ENCODE data around the gene SYNPO2L. TPM values are rescaled to one million over a fixed set of nuclear protein-coding genes. Genes with fewer than 3 reads are reported as not detected.
A peak's percentile ranks its signal among the peaks of the same experiment; 100 is the strongest.

SYNPO2L gene
- total and polyA plus RNA-seq, 9 of the 15 experiments (the other 6 are each of a cell fraction or from before 2014, with no cell fraction given), result 0.03 to 0.07 TPM; not detected in 7

GRCh38 chr10:73625004-73625883, 30.6 kb downstream of the SYNPO2L start (continued):
- TF ChIP-seq ZNF384 (IDR thresholded peaks at IDR 0.05; ENCODE audit: low read depth, low read length), result peak; percentile 50; the same call in 1 of the 2 replicates
- peak; percentile 93 for TF ChIP-seq NKRF (IDR thresholded peaks at IDR 0.05; ENCODE audit: borderline replicate concordance)
- TF ChIP-seq GATAD2A (IDR thresholded peaks at IDR 0.05), result peak; percentile 85
- TF ChIP-seq U2AF1 (optimal IDR thresholded peaks at IDR 0.05; ENCODE audit: low read depth, low read length), result no peak
- TF ChIP-seq, protein P1, sequence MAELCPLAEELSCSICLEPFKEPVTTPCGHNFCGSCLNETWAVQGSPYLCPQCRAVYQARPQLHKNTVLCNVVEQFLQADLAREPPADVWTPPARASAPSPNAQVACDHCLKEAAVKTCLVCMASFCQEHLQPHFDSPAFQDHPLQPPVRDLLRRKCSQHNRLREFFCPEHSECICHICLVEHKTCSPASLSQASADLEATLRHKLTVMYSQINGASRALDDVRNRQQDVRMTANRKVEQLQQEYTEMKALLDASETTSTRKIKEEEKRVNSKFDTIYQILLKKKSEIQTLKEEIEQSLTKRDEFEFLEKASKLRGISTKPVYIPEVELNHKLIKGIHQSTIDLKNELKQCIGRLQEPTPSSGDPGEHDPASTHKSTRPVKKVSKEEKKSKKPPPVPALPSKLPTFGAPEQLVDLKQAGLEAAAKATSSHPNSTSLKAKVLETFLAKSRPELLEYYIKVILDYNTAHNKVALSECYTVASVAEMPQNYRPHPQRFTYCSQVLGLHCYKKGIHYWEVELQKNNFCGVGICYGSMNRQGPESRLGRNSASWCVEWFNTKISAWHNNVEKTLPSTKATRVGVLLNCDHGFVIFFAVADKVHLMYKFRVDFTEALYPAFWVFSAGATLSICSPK (IDR thresholded peaks at IDR 0.05; ENCODE audit: borderline replicate concordance), result peak; percentile 64; the same call in 1 of the 2 replicates
- no peak for TF ChIP-seq ILK (tag; IDR thresholded peaks at IDR 0.05; ENCODE audit: borderline replicate concordance, low read depth)
- peak; percentile 85 for TF ChIP-seq ELF4 (CRISPR knock-in tag; IDR thresholded peaks at IDR 0.05)
- 0 out of 2 replicates have a peak, but pooled peaks have one; percentile 18 for TF ChIP-seq ZBTB43 (CRISPR knock-in tag; IDR thresholded peaks at IDR 0.05)
- no peak for TF ChIP-seq ZBTB8A (IDR thresholded peaks at IDR 0.05; ENCODE audit: partially characterized antibody)
- peak; percentile 37; the same call in 1 of the 2 replicates for TF ChIP-seq SMARCA4 (IDR thresholded peaks at IDR 0.05)
- peak; percentile 40; the same call in 1 of the 2 replicates for TF ChIP-seq MTA2 (IDR thresholded peaks at IDR 0.05; ENCODE audit: low read depth)
- peak; percentile 62 for TF ChIP-seq PRDM10 (IDR thresholded peaks at IDR 0.05; ENCODE audit: partially characterized antibody)
- TF ChIP-seq, protein P2, sequence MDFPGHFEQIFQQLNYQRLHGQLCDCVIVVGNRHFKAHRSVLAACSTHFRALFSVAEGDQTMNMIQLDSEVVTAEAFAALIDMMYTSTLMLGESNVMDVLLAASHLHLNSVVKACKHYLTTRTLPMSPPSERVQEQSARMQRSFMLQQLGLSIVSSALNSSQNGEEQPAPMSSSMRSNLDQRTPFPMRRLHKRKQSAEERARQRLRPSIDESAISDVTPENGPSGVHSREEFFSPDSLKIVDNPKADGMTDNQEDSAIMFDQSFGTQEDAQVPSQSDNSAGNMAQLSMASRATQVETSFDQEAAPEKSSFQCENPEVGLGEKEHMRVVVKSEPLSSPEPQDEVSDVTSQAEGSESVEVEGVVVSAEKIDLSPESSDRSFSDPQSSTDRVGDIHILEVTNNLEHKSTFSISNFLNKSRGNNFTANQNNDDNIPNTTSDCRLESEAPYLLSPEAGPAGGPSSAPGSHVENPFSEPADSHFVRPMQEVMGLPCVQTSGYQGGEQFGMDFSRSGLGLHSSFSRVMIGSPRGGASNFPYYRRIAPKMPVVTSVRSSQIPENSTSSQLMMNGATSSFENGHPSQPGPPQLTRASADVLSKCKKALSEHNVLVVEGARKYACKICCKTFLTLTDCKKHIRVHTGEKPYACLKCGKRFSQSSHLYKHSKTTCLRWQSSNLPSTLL (IDR thresholded peaks at IDR 0.05), result peak; percentile 52; the same call in 1 of the 2 replicates
- TF ChIP-seq THRA (IDR thresholded peaks at IDR 0.05), result no peak
